GM04504 (cell line): ENCODE data around the gene DCDC2C.

Experiments
- DNase-seq: peaks from one replicate; pipeline ENCODE4 v3.0.0-alpha.2; 2012; ENCODE audit warnings: low read depth

DCDC2C gene

GRCh38 chr2:3747032-3747654 is 43.8 kb downstream of the DCDC2C start:
- no peak for DNase-seq

DNA sequence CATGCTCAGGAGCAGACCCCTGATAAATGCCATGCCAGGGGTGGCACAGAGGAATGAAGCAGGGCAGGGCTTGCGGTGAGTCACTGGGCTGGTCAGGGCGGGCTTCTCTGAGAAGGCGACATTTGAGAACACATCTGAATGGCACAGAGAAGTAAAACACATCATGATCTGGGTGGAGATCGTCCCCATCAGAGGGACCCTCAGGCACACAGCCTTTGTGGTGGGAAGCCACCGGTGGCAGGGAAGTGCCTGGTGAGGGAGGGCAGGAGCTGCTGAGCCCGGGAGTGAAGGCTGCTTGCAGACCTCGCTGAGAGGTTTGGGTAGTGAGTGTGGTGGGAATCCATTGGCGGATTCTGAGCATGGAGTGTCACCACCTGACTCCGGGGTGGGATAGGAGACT is 44.5 kb downstream of the DCDC2C start:
- DNase-seq = no peak

- no peak for DNase-seq
Observed at GRCh38 chr2:3749201-3749600, 45.8 kb downstream of the DCDC2C start.

- no peak for DNase-seq
Observed at GRCh38 chr2:3751251-3751650, 47.9 kb downstream of the DCDC2C start.

GRCh38 chr2:3751806-3752205 is 48.4 kb downstream of the DCDC2C start:
- no peak for DNase-seq

DNA sequence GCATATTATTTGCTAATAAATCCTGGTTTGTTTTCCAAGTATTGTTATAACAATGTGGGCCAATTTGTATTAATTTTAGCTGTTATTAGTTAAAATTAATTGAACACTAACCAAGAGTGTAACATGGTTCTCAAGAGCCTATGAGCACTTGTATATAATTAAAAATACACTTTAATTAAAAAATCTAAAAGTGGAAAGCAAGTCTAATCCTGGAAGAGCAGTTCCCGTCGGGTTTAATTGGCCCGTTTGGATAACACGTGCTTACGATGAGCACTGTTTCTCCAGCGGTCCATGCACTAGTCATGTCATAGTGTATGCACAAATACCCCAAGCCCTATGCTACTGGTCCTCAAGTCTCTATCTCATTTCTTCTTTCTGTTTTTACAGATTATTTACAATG is 49.0 kb downstream of the DCDC2C start:
- DNase-seq = no peak

DNA sequence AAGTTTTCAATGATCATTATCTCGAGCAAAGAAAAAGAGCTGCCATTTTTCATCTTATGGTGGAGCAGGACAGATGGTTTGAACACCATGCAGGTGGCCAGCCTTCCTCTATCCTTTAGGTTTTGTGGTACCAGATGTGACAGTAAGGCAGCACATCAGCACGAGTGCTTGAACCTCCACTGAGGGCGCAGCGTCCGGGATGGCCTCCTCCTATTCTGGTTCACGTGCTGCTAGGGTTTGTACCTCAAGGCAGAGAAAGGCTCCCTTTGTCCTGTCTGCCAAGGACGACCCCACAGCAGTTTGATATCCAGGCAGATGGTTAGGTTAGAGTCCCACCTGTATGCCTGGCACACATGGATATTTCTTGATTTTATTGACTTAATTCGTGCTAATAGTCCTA is 50.2 kb downstream of the DCDC2C start:
- no peak for DNase-seq

- DNase-seq = no peak
Observed at GRCh38 chr2:3754280-3754679, 50.9 kb downstream of the DCDC2C start.

DNA sequence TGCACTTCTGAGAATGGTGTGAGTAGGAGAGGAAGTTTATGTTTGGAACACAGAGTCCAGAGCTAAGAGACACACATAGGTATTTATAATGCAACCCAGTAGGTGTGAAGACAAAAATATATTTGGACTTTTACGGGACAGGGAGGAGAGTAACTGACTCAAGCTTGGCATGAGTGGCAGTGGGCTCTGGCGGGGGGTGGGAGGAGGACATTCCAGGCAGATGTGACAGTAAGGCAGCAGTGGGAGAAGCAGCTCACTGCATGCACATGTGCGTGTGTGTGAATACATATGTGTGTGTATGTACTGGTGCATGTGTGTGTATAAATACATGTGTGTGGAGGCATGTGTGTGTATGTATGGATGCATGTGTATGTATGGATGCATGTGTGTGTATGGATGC is 51.4 kb downstream of the DCDC2C start:
- DNase-seq = no peak

DNA sequence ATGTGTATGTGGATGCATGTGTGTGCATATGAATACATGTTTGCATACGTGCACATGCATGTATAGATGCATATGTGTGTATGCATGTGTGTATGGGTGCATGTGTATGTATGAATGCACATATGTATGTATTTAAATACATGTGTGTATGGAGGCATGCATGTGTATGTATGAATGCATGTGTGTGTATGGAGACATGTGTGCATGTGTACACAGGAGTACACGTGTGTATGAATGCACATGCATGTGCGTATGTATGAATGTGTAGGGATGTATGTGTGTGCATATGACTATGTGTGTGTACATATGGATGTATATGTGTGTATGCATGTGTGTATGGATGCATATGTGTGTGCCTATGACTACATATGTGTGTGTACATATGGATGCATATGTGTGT is 51.9 kb downstream of the DCDC2C start:
- DNase-seq = no peak

GRCh38 chr2:3756306-3756705 is 52.9 kb downstream of the DCDC2C start:
- DNase-seq = no peak

GRCh38 chr2:3758906-3759305 is 55.5 kb downstream of the DCDC2C start:
- DNase-seq = no peak

GRCh38 chr2:3759331-3759730 is 56.0 kb downstream of the DCDC2C start:
- no peak for DNase-seq

GRCh38 chr2:3759761-3760160 is 56.4 kb downstream of the DCDC2C start:
- DNase-seq = no peak

GRCh38 chr2:3761272-3761671 is 57.9 kb downstream of the DCDC2C start:
- no peak for DNase-seq

DNA sequence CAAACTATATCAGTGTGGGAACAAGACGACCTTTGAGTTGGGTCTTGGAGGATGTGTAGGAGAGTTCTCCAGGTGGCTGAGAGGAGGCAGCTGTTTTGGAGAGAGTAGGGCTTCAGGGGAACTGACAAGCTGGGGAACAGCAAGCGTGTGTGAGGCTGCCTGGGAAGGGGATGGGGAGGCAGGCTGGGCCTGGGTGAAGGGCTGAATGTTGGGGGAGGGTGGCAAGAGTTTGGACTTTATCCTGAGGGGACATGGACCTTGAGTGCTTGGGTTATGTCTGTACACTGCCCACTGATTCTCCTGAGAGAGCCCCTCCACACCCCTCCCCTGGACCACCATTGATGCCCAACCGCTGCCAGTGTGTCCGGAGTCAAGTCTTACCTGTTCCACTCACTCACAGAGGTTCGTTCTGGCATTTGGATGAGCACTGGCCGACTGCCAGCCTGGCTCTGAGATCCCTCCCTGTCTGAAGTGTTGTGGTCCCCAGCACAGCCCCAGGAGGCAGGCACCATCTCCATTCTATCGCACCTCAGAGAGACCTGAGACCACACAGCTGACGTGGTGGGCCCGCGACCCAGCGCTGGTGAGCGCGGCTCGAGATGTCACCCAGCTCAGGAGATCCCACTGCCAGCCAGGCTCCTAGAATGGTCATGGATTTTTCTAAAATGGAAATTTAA is 59.5 kb downstream of the DCDC2C start:
- no peak for DNase-seq

DNA sequence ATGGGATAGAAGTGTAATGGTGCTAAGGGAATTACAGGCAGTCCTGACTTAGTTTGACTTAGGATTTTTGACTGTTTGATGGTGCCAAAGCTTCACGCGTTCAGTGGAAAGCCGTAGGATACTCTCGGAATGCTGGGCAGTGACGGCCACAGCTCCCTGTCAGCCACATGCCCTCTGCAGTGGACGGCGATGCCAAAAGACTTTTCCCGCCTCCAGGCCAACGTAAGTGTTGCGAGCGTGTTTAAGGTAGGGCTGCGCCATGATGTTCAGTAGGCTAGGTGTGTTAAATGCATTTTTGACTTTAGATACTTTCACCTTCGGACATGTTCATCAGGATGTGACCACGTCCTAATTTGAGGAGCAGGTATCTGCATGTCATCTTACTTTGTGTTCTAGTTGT is 63.4 kb downstream of the DCDC2C start:
- no peak for DNase-seq

DNA sequence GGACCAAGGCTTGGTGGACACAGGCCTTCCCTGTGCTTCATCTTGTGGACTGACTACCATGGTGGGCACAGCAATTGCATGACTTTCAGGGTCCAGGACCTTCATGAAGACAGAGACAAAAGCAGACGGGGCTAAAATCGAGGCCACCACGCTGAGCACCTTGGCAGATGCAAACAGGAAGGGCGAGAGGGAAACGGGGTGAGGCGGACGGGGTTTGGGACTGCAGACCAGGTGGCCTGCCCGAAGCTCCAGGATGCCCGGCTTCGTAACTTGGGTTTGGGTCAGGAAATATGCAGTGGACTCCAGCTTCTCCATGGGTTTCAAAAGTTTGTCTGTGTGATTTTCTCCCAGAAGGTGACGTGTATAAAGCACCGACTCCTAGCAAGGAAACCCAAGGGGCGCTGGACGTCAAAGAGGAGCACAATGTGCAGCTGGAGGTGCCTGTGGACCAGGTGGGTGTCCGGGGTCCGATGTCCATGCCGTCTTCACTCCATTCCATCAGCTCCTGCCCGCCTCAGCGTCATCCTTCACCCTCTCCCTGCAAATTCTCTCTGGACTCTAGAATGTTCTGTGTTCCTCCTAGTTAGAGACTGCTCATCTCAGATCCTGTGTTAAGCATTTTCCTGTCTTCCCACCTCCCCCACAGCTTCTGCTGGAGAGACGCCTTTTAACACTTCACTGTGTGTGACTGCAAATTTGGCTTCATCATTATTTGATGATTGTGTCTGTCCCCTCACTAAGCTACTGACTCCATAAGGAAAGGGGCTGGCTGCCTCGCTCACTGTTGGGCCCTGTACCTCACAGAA is 65.8 kb downstream of the DCDC2C start:
- DNase-seq = no peak

- no peak for DNase-seq
Observed at GRCh38 chr2:3769766-3770165, 66.4 kb downstream of the DCDC2C start.

DNA sequence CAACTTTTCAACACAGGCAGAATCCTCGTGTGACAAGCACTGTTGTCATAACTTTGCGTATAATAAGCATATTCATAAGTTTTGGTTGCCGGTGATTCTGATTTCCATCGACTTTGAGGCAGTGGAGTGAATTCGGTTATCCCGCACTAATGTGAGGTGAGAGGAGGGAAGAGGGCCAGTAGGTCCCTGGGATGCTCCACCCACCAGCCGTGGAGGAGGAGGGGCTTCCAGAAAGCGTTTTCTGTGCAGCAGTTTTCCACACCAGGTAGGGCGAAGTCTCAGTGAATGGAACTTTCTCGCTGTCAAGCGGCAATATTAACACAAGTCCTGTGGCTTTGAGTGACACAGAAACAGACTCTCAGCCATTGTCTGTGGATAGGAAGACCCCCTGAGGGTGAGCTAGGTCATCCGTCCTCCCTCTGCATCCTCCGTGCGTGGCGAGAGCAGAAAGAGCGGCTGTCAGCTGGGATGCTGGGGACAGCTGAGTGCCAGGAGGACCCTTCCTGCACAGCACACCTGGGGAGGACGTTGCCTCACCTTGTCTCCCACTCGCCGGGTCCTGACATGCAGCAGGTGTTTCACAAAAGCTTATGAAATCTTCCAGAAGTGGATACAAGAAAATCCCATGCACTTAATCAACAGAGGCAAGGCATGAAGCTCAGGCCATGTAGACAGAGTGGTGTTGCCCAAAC is 67.5 kb downstream of the DCDC2C start:
- DNase-seq = no peak

DNA sequence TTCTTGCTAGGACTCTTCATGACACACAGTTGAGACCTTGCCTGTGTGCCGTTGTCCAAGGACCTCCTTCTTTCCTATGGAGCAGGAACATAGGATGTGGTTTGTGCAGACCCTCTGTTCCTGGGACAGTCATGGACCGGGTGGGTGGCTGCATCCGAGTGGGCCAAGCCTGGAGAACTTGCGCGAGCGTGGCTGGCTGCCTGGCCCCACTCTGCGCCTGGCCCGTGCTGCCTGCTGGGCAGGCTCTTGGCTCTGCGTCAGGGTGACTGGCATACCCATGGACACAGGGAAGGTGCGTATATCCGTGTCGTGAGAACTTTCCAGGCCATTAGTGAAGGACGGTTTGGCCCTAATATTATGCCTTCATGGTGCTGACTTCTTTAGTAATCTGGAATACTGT is 68.2 kb downstream of the DCDC2C start:
- DNase-seq = no peak

- DNase-seq = no peak
Observed at GRCh38 chr2:3774336-3774735, 71.0 kb downstream of the DCDC2C start.

- no peak for DNase-seq
Observed at GRCh38 chr2:3776311-3776710, 72.9 kb downstream of the DCDC2C start.
